B cell (primary cell): ENCODE measurements around the gene PRRX1.

Experiments used
- CTCF ChIP-seq: fragments of 200-600 bp; IDR thresholded peaks from one replicate; pipeline ENCODE4 v1.8.0; 2022; ENCODE audit warnings: antibody characterized with exemption, mild to moderate bottlenecking
- EZH2 ChIP-seq: IDR thresholded peaks from 2 replicates; pipeline ENCODE4 v1.6.1; 2012; ENCODE audit warnings: borderline replicate concordance, low read depth, mild to moderate bottlenecking, moderate library complexity, low read length; ENCODE audit not compliant: insufficient read depth, poor library complexity, severe bottlenecking

DNA sequence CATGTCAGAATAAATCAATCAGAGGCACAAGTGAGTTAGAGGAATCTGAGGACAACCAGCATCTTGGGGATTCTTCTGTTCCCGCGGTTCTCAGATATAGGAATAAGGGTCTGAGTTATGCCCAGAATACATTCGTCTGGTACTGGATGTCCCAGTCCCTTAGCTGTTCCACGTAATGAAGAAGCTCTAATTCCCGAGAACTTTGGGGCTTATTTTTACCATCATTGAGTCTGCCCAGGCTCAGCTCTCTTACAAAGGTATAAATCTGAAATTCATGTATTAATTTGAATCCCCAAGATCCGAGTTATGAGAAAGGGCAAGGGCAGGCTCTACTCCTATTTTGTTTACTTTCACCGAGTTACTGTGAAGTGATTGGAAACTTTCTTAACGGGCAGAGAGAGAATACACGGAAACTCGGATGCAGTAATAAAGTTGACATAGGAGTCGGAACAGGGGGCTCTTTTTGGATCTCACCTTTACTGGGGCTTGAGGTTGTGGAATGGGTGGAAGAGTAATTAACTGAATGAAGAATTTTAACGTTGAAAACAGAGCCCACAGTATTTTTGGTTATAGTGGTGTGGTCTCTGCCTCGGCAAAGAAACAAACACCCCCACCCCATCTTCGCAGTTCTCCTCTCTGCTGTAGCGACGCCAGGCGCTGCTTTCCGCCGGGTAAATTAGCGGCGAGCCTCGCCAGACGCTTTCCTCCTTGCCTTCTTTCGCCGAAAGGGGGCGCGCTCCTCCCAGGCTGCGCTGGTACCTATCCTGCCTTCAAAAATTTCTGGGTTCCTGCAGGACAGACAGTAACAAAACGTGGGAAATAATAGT, 7.1 kb downstream of the PRRX1 start:
- TF ChIP-seq CTCF (no peak), EZH2 (no peak)
